Effector memory CD4-positive, alpha-beta T cell (primary cell): ENCODE results near the gene CA7.

Experiments
- DNase-seq, 3 donors: peaks; one replicate each; pipeline ENCODE4 v3.0.0-alpha.2; 2020
- H3K27ac ChIP-seq: 2 replicates; pipeline ENCODE4 v1.7.0; 2013; ENCODE audit warnings: mild to moderate bottlenecking, low read length, moderate library complexity; ENCODE audit not compliant: insufficient read depth, poor library complexity, severe bottlenecking
- H3K27me3 ChIP-seq: replicated peaks from 2 replicates; pipeline ENCODE4 v1.7.0; 2013; ENCODE audit warnings: mild to moderate bottlenecking, low read length; ENCODE audit not compliant: insufficient read depth, control insufficient read depth, poor library complexity, severe bottlenecking
- H3K36me3 ChIP-seq: 2 replicates; pipeline ENCODE4 v1.7.0; 2013; ENCODE audit warnings: mild to moderate bottlenecking, low read length, moderate library complexity; ENCODE audit not compliant: control insufficient read depth, insufficient read depth
- H3K4me1 ChIP-seq: 2 replicates; pipeline ENCODE4 v1.7.0; 2013; ENCODE audit warnings: low read length, mild to moderate bottlenecking; ENCODE audit not compliant: control insufficient read depth, insufficient read depth, poor library complexity, severe bottlenecking
- H3K4me3 ChIP-seq: 2 replicates; pipeline ENCODE4 v1.7.0; 2013; ENCODE audit warnings: low read length, low read depth, mild to moderate bottlenecking; ENCODE audit not compliant: insufficient read depth, poor library complexity, severe bottlenecking
- H3K9me3 ChIP-seq: 2 replicates; pipeline ENCODE4 v1.7.0; 2013; ENCODE audit warnings: mild to moderate bottlenecking, low read length, moderate library complexity; ENCODE audit not compliant: control insufficient read depth

Gene CA7

DNA sequence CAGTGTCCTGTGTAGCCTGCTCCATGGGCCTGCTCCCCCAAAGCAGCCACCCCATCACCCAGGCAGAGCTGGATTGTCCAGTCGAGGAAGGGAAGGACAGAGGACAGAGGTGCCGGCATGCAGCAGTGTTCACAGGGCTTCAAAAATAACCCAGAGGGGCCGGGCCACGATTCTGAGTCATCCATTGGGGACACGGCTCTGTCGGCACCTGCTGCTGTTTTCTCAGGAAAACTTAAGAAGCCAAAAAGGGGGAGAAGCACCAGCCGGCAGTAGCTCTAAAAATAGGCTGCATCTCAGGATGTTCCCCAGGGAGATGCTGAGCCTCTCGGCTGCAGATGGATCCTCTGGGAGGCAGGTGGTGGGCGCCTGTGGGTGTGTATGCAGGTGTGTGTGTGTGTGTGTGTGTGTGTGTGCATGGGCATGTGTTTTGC is 1.6 kb downstream of the CA7 start:
- Histone ChIP-seq H3K36me3 (no peaks in the 10 kb centered on the region), H3K4me1 (peaks cover 10% of the 10 kb centered on the region), H3K27me3 (peaks cover 3% of the 10 kb centered on the region), H3K27ac (no peak overlapping the region), H3K9me3 (no peaks in the 10 kb centered on the region), H3K4me3 (no peak overlapping the region)
- no peak for DNase-seq

DNA sequence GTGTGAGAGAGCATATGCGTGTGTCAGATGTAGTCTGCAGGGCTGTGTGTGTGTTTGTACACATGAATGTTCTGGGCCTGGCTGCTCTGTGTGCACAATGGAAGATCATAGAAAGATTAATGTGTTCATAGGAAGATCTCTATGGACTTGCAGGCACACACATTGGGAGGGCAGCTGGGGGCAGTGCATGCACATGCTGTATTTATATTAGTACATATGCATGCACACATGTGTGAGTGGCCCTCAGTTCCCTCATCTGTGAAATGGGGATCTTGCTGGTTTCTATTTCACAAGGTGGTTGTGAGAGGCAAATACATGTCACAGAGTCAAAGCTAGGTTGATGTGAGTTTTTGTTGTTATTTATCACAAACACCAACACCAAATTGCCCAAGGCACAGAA is 2.1 kb downstream of the CA7 start:
- H3K27me3 ChIP-seq: peaks cover 3% of the 10 kb centered on the region
- H3K36me3 ChIP-seq: no peaks in the 10 kb centered on the region
- no peak overlapping the region for H3K4me3 ChIP-seq
- DNase-seq: no peak
- H3K27ac ChIP-seq: no peak overlapping the region
- no peaks in the 10 kb centered on the region for H3K9me3 ChIP-seq
- peaks cover 10% of the 10 kb centered on the region for H3K4me1 ChIP-seq

DNA sequence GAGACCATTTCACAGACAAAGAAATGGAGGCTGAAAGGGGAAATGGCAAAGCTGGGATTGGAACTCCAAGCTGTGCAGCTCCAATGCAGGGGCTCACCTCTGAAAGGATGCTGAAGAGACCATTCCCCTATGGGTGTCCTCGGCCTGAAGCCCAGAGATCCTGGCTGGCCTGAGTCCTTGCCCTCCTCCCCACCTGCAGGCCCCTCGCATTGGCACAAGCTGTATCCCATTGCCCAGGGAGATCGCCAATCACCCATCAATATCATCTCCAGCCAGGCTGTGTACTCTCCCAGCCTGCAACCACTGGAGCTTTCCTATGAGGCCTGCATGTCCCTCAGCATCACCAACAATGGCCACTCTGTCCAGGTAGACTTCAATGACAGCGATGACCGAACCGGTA is 2.6 kb downstream of the CA7 start:
- Histone ChIP-seq H3K4me1 (peaks cover 10% of the 10 kb centered on the region), H3K36me3 (no peaks in the 10 kb centered on the region), H3K9me3 (no peaks in the 10 kb centered on the region), H3K4me3 (no peak overlapping the region), H3K27me3 (peaks cover 3% of the 10 kb centered on the region), H3K27ac (no peak overlapping the region)
- DNase-seq: no peak

DNA sequence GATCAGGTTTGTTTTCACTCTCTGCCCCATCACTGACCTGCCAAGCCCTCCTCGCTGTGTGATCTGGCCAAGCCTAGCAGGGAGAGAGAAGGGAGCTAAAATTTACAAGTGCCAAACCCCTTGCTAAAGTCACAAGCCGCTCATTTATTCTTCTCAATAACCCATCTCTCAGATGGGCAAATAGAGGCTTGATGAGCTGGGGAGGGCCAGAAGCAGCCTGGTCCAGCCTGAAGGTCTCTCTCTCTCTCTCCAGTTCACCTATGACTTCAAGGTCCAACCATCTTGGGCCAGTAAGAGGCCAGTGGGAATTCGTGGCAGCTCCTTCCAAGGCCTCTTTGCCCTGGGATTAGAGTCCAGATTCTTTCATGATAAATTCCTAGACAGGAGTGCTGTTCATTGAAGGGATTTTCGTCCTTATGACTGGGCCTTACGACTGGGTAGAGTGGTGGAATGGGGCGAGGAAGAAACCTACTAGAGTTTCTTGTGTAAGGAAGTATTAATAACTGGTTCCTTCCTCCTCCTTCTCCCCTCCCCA is 3.4 kb downstream of the CA7 start:
- peaks cover 3% of the 10 kb centered on the region for H3K27me3 ChIP-seq
- no peak for DNase-seq

DNA sequence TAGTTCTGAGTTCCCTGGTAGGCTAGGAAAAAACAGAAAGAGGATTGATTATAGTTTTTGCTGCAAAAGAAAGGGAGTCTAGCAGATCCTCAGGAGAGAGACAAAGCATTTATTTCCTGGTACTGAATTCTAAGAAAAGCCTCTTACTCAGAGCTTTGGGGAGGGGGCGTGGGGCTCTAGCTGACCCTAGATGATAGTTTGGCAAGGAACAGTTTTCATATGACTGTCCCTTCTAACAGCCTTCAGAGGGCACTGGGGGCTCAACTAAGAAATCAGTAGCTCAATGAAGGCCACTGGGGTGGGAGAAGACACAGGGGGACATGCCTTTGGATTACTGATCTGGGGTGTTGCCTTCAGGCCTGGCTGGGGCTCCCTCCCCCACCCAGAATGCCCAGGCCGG is 4.0 kb downstream of the CA7 start:
- no peak overlapping the region for H3K4me3 ChIP-seq
- H3K36me3 ChIP-seq: no peaks in the 10 kb centered on the region
- peaks cover 10% of the 10 kb centered on the region for H3K4me1 ChIP-seq
- peaks cover 3% of the 10 kb centered on the region for H3K27me3 ChIP-seq
- DNase-seq: no peak
- no peak overlapping the region for H3K27ac ChIP-seq
- no peaks in the 10 kb centered on the region for H3K9me3 ChIP-seq

More for the DNA sequence above, 3.4 kb downstream of the CA7 start:
- H3K4me1 ChIP-seq: peaks cover 10% of the 10 kb centered on the region
- H3K4me3 ChIP-seq: no peak overlapping the region
- H3K36me3 ChIP-seq: no peaks in the 10 kb centered on the region
- no peaks in the 10 kb centered on the region for H3K9me3 ChIP-seq
- H3K27ac ChIP-seq: no peak overlapping the region

DNA sequence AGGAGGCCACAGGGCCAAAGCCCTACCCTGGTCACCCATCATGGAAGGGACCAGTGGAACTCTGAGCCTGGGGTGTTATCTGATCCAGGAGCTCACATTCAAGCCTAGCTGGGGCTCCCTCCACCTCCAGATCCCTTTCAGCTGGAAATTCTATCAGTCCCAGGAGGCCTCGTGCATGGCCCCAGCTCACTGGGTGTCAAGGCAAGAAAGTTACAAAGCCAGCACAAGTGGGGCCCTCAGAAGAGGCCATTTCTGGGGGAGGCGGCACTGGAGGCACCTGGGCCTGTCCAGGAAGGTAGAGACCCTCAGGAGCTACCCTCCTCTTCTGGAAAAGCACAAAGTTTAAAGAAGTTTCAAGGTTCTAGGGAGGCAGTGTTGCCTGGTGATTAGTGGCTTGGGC is 4.8 kb downstream of the CA7 start:
- no peaks in the 10 kb centered on the region for H3K9me3 ChIP-seq
- H3K4me1 ChIP-seq: peaks cover 10% of the 10 kb centered on the region
- H3K4me3 ChIP-seq: no peak overlapping the region
- H3K27ac ChIP-seq: no peak overlapping the region
- no peak for DNase-seq
- H3K27me3 ChIP-seq: peaks cover 3% of the 10 kb centered on the region
- H3K36me3 ChIP-seq: no peaks in the 10 kb centered on the region

DNA sequence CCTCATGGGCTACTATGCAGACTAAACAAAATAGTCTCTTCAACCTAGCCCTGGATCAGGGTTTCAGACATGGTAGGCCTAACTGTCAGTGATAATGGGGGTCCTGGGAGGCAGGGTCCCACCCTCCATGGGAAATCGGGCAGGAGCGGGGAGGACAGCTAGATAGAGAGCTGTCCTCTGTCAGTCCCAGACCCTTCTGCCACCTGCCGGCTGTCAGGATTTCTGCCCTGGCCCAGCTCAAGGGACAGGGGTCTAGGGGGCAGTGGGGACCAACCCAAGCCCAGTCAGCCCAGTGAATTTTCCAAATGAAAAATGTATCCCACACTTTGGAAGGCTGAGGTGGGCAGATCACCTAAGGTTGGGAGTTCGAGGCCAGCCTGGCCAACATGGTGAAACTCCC is 5.3 kb downstream of the CA7 start:
- H3K27ac ChIP-seq: no peak overlapping the region
- peaks cover 3% of the 10 kb centered on the region for H3K27me3 ChIP-seq
- H3K4me1 ChIP-seq: peaks cover 6% of the 10 kb centered on the region
- no peaks in the 10 kb centered on the region for H3K9me3 ChIP-seq
- no peak overlapping the region for H3K4me3 ChIP-seq
- no peaks in the 10 kb centered on the region for H3K36me3 ChIP-seq
- DNase-seq: no peak

DNA sequence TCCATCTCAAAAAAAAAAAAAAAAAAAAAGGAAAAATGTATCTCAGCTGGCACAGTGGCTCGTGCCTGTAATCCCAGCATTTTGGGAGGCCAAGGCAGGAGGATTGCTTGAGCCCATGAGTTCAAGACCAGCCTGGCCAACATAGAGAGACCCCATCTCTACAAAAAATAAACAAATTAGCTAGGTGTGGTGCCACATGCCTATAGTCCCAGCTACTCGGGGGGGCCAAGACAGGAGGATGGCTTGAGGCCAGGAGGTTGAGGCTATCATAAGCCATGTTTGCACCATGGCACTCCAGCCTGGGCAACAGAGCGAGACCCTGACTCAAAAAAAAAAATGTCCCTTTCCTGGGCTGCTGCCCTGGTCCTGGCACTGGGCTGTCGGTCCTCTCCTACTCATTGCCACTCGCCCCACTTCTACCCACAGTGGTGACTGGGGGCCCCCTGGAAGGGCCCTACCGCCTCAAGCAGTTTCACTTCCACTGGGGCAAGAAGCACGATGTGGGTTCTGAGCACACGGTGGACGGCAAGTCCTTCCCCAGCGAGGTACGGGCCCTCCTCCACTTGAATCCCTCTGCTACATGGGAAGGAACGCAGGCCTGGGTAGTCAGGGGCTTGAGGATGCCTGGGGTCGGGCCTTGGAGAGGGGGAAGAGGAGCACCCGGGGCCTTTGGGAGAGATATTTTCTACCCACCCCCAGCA is 6.1 kb downstream of the CA7 start:
- H3K4me1 ChIP-seq: no peaks in the 10 kb centered on the region
- peaks cover 3% of the 10 kb centered on the region for H3K27me3 ChIP-seq
- H3K36me3 ChIP-seq: no peaks in the 10 kb centered on the region
- DNase-seq: no peak
- H3K27ac ChIP-seq: no peak overlapping the region
- H3K4me3 ChIP-seq: no peak overlapping the region
- H3K9me3 ChIP-seq: no peaks in the 10 kb centered on the region

DNA sequence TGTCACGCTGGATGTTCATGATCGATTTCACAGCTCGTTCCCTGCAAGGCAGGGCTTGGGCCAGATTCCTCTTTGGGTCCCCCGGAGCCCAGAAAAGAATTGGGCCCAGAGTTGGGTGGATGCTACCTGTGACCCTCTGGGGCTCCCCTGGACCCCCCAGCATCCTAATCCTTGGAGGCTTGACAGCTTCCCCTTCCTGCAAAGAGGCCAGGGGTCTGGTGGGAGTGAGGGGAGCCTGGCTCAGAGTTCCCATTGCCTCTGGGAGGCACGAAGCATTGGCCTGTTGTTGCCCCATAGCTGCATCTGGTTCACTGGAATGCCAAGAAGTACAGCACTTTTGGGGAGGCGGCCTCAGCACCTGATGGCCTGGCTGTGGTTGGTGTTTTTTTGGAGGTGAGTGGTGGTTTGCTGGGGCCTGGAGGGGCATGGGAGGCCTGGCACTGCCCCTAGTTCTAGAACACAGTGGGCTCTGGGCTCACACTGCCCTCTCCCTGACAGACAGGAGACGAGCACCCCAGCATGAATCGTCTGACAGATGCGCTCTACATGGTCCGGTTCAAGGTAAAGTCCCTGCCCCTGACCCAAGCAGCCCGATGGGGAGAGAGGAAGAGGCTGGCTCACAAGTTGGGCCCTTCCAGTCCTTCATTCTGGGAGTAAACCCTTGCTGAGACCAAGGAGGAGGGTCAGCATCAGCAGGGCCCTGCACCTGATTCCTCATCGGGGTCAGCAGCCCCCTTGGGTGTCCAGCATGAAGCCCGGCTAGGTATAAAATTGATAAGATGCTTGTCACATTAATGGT is 7.2 kb downstream of the CA7 start:
- H3K27ac ChIP-seq: no peak overlapping the region

More for the DNA sequence above, 7.2 kb downstream of the CA7 start:
- Histone ChIP-seq H3K4me1 (no peaks in the 10 kb centered on the region), H3K4me3 (no peak overlapping the region), H3K27me3 (peaks cover 3% of the 10 kb centered on the region), H3K36me3 (no peaks in the 10 kb centered on the region), H3K9me3 (no peaks in the 10 kb centered on the region)
- no peak for DNase-seq
